HepG2 (cell line): ENCODE data around the gene CSKMT. TPM values are rescaled to one million over a fixed set of nuclear protein-coding genes. Genes with fewer than 3 reads are reported as not detected.

Experiments
- DR1 ChIP-seq: sonication (generic); formaldehyde crosslinking; IDR thresholded peaks from 2 replicates; pipeline ENCODE4 v1.8.0; 2021; ENCODE audit warnings: mild to moderate bottlenecking, missing genetic modification reagents, inconsistent platforms
- KLF12 ChIP-seq: sonication (generic); formaldehyde crosslinking; IDR thresholded peaks from 2 replicates; pipeline ENCODE4 v1.4.0; 2020; ENCODE audit warnings: missing genetic modification reagents, borderline replicate concordance
- NFIB ChIP-seq: sonication (generic); formaldehyde crosslinking; IDR thresholded peaks from 2 replicates; pipeline ENCODE4 v1.9.0; 2021; ENCODE audit warnings: missing genetic modification reagents, mild to moderate bottlenecking, borderline replicate concordance
- RBAK ChIP-seq: sonication (generic); formaldehyde crosslinking; IDR thresholded peaks from 2 replicates; pipeline ENCODE4 v1.5.1; 2020; ENCODE audit warnings: mild to moderate bottlenecking, missing genetic modification reagents
- SIX1 ChIP-seq: sonication (generic); formaldehyde crosslinking; IDR thresholded peaks from 2 replicates; pipeline ENCODE4 v1.4.0; 2020; ENCODE audit warnings: missing genetic modification reagents, borderline replicate concordance
- SMARCC2 ChIP-seq: fragments of 450-650 bp; IDR thresholded peaks from 2 replicates; pipeline ENCODE4 v1.6.1; 2017; ENCODE audit warnings: antibody characterized with exemption, mild to moderate bottlenecking
- ZBTB25 ChIP-seq: IDR thresholded peaks from 2 replicates; pipeline ENCODE4 v1.6.1; 2018; ENCODE audit warnings: missing genetic modification reagents
- ZBTB26 ChIP-seq: IDR thresholded peaks from 2 replicates; pipeline ENCODE4 v1.6.1; 2016; ENCODE audit warnings: missing compliant biosample characterization, missing genetic modification reagents, borderline replicate concordance
- ZBTB38 ChIP-seq: sonication (generic); formaldehyde crosslinking; IDR thresholded peaks from 2 replicates; pipeline ENCODE4 v1.5.1; 2020; ENCODE audit warnings: mild to moderate bottlenecking, missing genetic modification reagents
- ZFP1 ChIP-seq: IDR thresholded peaks from 2 replicates; pipeline ENCODE4 v1.6.1; 2016
- polyA plus RNA-seq, 8 experiments: library from polyadenylated mRNA; depleted of rRNA in 3 of 8; stranded (reverse) in 7 of 8; unstranded in 1 of 8; fragments of >200 nt; fragmentation: Illumina TruSeq in 4 of 8; extraction: Trizol in 4 of 8; gene quantifications; 2 replicates each; pipeline versions ENCODE4 v1.2.1 to v1.2.3, GENCODE V29; 2011 to 2016; ENCODE audit warnings: low read depth in 4 of 8, missing spikeins in 1 of 8, mixed read lengths in 1 of 8; ENCODE audit not compliant: insufficient read depth in 1 of 8
- total RNA-seq, 5 experiments: library from RNA; depleted of rRNA; stranded (reverse); fragments of >200 nt; fragmentation: Illumina TruSeq; extraction: Trizol; gene quantifications; 2 replicates each; pipeline ENCODE4 v1.2.3, GENCODE V29; 2016; ENCODE audit warnings: low read depth in 1 of 5
- TF ChIP-seq, protein P1 (sequence below): sonication (generic); formaldehyde crosslinking; IDR thresholded peaks from 2 replicates; pipeline ENCODE4 v1.4.0; 2020; ENCODE audit warnings: missing genetic modification reagents, mild to moderate bottlenecking, borderline replicate concordance

Gene CSKMT
- total and polyA plus RNA-seq, 2 of the 13 experiments (the other 11 are each of a cell fraction or from before 2014, with no cell fraction given) = 7.6 to 31.8 TPM

- no peak for TF ChIP-seq ZBTB26 (CRISPR knock-in tag)
- TF ChIP-seq, protein P1, sequence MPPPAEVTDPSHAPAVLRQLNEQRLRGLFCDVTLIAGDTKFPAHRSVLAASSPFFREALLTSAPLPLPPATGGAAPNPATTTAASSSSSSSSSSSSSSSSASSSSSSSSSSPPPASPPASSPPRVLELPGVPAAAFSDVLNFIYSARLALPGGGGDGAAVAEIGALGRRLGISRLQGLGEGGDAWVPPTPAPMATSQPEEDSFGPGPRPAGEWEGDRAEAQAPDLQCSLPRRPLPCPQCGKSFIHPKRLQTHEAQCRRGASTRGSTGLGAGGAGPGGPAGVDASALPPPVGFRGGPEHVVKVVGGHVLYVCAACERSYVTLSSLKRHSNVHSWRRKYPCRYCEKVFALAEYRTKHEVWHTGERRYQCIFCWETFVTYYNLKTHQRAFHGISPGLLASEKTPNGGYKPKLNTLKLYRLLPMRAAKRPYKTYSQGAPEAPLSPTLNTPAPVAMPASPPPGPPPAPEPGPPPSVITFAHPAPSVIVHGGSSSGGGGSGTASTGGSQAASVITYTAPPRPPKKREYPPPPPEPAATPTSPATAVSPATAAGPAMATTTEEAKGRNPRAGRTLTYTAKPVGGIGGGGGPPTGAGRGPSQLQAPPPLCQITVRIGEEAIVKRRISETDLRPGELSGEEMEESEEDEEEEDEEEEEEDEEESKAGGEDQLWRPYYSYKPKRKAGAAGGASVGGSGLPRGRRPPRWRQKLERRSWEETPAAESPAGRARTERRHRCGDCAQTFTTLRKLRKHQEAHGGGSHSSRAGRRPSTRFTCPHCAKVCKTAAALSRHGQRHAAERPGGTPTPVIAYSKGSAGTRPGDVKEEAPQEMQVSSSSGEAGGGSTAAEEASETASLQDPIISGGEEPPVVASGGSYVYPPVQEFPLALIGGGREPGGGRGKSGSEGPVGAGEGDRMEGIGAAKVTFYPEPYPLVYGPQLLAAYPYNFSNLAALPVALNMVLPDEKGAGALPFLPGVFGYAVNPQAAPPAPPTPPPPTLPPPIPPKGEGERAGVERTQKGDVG = no peak
- TF ChIP-seq ZBTB38 (CRISPR knock-in tag) = no peak
- TF ChIP-seq SMARCC2 = no peak
- TF ChIP-seq NFIB (CRISPR knock-in tag) = no peak
- 0 out of 2 replicates have a peak, but pooled peaks have one; percentile 21 for TF ChIP-seq SIX1
- no peak for TF ChIP-seq ZFP1 (CRISPR knock-in tag)
- no peak for TF ChIP-seq ZBTB25
- no peak for TF ChIP-seq DR1 (CRISPR knock-in tag)
- TF ChIP-seq KLF12 = 0 out of 2 replicates have a peak, but pooled peaks have one; percentile 16
- 0 out of 2 replicates have a peak, but pooled peaks have one; percentile 39 for TF ChIP-seq RBAK (CRISPR knock-in tag)
- TF ChIP-seq, all 625 proteins: peak for 40
Measured at GRCh38 chr11:62665599-62666258, 617 bp downstream of the CSKMT start (continued).
